Germinal center (tissue), 1 donor: ENCODE data around the gene CDK15.
A peak's percentile ranks its signal among the peaks of the same experiment; 100 is the strongest.
"Not testable (repeated sequence)": the region's sequence is repeated elsewhere in the genome, so short reads cannot be mapped to it uniquely, and the experiment has no call there.

Experiments used
- DNase-seq: peaks from one replicate; pipeline ENCODE4 v3.0.0; 2012; ENCODE audit warnings: mixed read lengths, low spot score

CDK15 gene

GRCh38 chr2:201830666-201831065, 24.3 kb downstream of the CDK15 start:
- no peak for DNase-seq

GRCh38 chr2:201831469-201831868, 25.1 kb downstream of the CDK15 start:
- DNase-seq = no peak

GRCh38 chr2:201833781-201834180, 27.4 kb downstream of the CDK15 start:
- no peak for DNase-seq

GRCh38 chr2:201835066-201835465, 28.7 kb downstream of the CDK15 start:
- DNase-seq = no peak

GRCh38 chr2:201837391-201837790, 31.1 kb downstream of the CDK15 start:
- no peak for DNase-seq

DNA sequence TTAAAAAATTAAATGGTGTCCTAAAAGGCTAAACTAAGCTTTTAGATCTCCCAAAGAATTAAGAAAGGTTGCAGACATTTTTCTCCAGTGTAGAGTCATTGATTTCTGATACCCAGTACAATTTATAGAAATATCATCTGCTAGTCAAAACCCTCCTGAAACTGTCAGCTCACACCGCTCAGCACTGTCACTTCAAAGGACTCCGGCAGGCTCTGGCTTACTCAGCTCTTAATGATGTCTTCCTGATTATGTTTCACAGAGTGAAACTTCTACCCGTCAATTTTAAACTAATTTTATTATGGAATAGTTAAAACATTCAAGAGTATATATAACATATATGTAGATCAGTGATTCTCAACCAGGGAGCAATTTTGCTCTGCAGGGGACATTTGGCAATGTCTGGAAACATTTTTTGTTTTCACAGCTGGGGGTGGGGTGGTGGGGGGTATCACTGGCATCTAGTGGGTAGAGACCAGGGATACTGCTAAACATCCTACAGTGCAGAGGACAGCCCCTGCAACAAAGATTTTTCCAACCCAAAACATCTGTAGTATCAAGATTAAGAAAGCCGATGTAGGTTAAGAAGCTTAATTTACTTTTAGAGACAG, 31.6 kb downstream of the CDK15 start:
- DNase-seq = no peak

- DNase-seq = no peak
Observed at GRCh38 chr2:201839727-201840126, 33.4 kb downstream of the CDK15 start.

DNA sequence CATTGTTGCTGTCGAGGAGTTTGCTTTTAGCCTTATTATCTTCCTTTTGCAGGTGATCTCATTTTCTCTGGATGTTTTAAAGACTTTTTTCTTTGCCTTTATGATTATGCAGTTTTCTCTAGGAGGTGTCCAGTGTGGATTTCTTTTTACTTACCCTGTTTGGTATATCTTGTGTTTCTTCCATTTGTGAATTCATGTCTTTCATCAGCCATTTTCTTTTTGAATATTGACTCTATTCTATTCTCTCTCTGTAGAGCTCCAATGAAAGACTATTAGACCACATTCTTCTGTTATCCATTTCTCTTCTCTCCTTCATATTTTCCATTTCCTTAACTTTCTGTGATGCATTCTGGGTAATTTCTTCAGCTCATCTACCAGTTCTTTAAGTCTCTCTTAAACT, 34.4 kb downstream of the CDK15 start:
- DNase-seq = no peak

GRCh38 chr2:201842131-201842860, 36.0 kb downstream of the CDK15 start:
- DNase-seq = no peak

DNA sequence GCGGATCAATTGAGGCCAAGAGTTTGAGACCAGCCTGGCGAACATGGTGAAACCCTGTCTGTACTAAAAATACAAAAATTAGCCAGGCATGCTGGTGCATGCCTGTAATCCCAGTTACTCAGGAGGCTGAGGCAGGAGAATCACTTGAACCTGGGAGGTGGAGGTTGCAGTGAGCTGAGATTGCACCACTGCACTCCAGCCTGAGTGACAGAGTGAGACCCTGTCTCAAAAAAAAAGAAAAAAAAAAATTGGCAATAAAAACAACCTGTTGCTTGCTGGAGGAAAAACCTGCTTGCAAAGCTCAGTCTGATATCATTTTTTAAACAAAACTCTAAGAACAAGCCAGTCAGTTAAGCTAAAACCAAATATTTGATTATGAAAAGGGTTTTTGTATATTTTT, 38.6 kb downstream of the CDK15 start:
- not testable (repeated sequence) for DNase-seq

GRCh38 chr2:201847481-201847880, 41.1 kb downstream of the CDK15 start:
- DNase-seq = no peak

GRCh38 chr2:201852462-201852861, 46.1 kb downstream of the CDK15 start:
- DNase-seq = no peak

DNA sequence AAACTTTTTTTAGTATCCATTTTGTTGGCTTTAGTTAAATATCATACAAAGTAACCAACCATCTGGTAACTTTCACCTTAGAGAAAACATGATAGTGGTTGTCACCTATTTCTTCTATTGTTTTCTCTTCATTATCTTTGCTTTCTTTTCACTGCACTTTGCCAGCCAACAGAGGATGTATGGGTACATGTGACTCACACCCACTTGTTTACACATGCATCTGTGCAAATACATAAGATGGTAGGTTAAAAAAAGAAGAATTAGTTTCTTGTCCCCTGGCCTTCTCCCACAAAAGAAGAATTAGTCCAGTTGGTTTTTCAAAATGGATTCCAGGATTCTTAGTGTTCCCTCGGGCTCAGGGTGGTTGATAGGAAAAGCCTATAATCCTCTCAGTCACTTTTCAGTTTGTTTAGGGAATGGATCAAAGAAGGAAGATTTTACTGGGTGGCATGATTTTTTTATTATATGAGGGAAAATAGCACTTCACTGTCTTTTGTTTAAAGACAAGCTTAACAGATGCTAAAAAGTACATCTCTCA, 46.6 kb downstream of the CDK15 start:
- no peak for DNase-seq

GRCh38 chr2:201854221-201854801, 48.0 kb downstream of the CDK15 start:
- no peak for DNase-seq

GRCh38 chr2:201854841-201855240, 48.5 kb downstream of the CDK15 start:
- DNase-seq = no peak

- DNase-seq = no peak
Observed at GRCh38 chr2:201855356-201855755, 49.0 kb downstream of the CDK15 start.

GRCh38 chr2:201857326-201857725, 51.0 kb downstream of the CDK15 start:
- DNase-seq = no peak

GRCh38 chr2:201858281-201859184, 52.2 kb downstream of the CDK15 start:
- DNase-seq = no peak

- no peak for DNase-seq
Observed at GRCh38 chr2:201859949-201860348, 53.6 kb downstream of the CDK15 start.

GRCh38 chr2:201860636-201861066, 54.3 kb downstream of the CDK15 start:
- peak; percentile 47 for DNase-seq

- DNase-seq = no peak
Observed at GRCh38 chr2:201862843-201863242, 56.5 kb downstream of the CDK15 start.
